Measurements from ENCODE around the gene PGPEP1. TPM values are rescaled to one million over a fixed set of nuclear protein-coding genes. Genes with fewer than 3 reads are reported as not detected.
A peak's percentile ranks its signal among the peaks of the same experiment; 100 is the strongest.

The PGPEP1 gene
- total and polyA plus RNA-seq, 10 of the 15 experiments (the other 5 are each of a cell fraction or from before 2014, with no cell fraction given) = 13.8 to 39.4 (median 17.0) TPM

DNA sequence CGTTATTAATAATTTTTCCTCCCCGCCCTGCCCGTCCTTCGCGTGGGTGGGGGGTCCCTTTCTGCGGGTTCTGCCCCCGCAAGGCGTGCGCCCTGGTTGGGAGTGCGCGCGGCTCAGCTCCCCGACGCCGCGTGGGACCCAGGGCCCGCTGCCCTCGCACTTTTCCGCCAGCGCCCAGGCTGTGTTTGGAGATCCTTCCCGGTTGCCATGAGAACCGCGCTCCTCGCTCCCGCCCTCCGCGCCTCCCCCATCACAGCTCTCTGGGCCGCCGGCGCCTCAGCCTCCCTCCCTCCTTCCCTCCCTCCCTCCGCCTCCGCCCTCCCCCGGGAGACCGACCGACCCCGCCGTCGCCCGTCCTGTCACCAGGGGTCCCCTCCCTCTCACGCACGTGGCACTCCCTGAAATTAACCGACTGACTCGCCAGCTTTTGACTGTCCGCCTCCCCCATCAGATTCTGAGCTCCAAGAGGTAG, 76.4 kb downstream of the PGPEP1 start (continued):
- no peak for TF ChIP-seq SRF (IDR thresholded peaks at IDR 0.05; ENCODE audit: low read depth in 2 of 2, low read length in 2 of 2)
- TF ChIP-seq NBN (IDR thresholded peaks at IDR 0.05) = no peak
- TF ChIP-seq HCFC1 (IDR thresholded peaks at IDR 0.05; ENCODE audit: low read length) = no peak
- TF ChIP-seq SREBF2 (IDR thresholded peaks at IDR 0.05; ENCODE audit: low read length) = no peak
- TF ChIP-seq, protein P1, sequence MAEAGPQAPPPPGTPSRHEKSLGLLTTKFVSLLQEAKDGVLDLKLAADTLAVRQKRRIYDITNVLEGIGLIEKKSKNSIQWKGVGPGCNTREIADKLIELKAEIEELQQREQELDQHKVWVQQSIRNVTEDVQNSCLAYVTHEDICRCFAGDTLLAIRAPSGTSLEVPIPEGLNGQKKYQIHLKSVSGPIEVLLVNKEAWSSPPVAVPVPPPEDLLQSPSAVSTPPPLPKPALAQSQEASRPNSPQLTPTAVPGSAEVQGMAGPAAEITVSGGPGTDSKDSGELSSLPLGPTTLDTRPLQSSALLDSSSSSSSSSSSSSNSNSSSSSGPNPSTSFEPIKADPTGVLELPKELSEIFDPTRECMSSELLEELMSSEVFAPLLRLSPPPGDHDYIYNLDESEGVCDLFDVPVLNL (IDR thresholded peaks at IDR 0.05; ENCODE audit: low read depth, low read length) = 0 out of 2 replicates have a peak, but pooled peaks have one; percentile 35
- no peak for TF ChIP-seq STAT3 (IDR thresholded peaks at IDR 0.05; ENCODE audit: low read depth, low read length)
- no peak for TF ChIP-seq NR2F1 (conservative IDR thresholded peaks at IDR 0.05)
- TF ChIP-seq SP1 (IDR thresholded peaks at IDR 0.05; ENCODE audit: low read depth, low read length) = no peak
- TF ChIP-seq ZZZ3 (IDR thresholded peaks at IDR 0.05; ENCODE audit: control insufficient read depth, insufficient read length, low read depth) = no peak
- no peak for TF ChIP-seq NR2C1 (IDR thresholded peaks at IDR 0.05)
- TF ChIP-seq, protein P2, sequence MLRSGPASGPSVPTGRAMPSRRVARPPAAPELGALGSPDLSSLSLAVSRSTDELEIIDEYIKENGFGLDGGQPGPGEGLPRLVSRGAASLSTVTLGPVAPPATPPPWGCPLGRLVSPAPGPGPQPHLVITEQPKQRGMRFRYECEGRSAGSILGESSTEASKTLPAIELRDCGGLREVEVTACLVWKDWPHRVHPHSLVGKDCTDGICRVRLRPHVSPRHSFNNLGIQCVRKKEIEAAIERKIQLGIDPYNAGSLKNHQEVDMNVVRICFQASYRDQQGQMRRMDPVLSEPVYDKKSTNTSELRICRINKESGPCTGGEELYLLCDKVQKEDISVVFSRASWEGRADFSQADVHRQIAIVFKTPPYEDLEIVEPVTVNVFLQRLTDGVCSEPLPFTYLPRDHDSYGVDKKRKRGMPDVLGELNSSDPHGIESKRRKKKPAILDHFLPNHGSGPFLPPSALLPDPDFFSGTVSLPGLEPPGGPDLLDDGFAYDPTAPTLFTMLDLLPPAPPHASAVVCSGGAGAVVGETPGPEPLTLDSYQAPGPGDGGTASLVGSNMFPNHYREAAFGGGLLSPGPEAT (IDR thresholded peaks at IDR 0.05; ENCODE audit: low read depth) = no peak; the same call in 1 of the 2 replicates
- TF ChIP-seq, protein P3, sequence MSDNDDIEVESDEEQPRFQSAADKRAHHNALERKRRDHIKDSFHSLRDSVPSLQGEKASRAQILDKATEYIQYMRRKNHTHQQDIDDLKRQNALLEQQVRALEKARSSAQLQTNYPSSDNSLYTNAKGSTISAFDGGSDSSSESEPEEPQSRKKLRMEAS (IDR thresholded peaks at IDR 0.05; ENCODE audit: low read depth, low read length) = peak; percentile 19; the same call in 1 of the 2 replicates
- TF ChIP-seq PAX5 (IDR thresholded peaks at IDR 0.05; ENCODE audit: borderline replicate concordance, low read depth, low read length) = no peak
- no peak for TF ChIP-seq FOXM1 (IDR thresholded peaks at IDR 0.05; ENCODE audit: low read depth, low read length)
- no peak for TF ChIP-seq BRCA1 (IDR thresholded peaks at IDR 0.05; ENCODE audit: low read depth, low read length)
- no peak for TF ChIP-seq JUND (IDR thresholded peaks at IDR 0.05; ENCODE audit: low read depth, low read length)
- no peak for TF ChIP-seq NR2C2 (IDR thresholded peaks at IDR 0.05; ENCODE audit: borderline replicate concordance, control insufficient read depth, insufficient read length, low read depth)
- TF ChIP-seq, protein P4, sequence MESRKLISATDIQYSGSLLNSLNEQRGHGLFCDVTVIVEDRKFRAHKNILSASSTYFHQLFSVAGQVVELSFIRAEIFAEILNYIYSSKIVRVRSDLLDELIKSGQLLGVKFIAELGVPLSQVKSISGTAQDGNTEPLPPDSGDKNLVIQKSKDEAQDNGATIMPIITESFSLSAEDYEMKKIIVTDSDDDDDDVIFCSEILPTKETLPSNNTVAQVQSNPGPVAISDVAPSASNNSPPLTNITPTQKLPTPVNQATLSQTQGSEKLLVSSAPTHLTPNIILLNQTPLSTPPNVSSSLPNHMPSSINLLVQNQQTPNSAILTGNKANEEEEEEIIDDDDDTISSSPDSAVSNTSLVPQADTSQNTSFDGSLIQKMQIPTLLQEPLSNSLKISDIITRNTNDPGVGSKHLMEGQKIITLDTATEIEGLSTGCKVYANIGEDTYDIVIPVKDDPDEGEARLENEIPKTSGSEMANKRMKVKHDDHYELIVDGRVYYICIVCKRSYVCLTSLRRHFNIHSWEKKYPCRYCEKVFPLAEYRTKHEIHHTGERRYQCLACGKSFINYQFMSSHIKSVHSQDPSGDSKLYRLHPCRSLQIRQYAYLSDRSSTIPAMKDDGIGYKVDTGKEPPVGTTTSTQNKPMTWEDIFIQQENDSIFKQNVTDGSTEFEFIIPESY (IDR thresholded peaks at IDR 0.05) = no peak
- TF ChIP-seq POLR2AphosphoS5 (IDR thresholded peaks at IDR 0.05; ENCODE audit: low read length) = no peak
- TF ChIP-seq LARP7 (IDR thresholded peaks at IDR 0.05) = no peak
- no peak for TF ChIP-seq IRF4 (IDR thresholded peaks at IDR 0.05; ENCODE audit: low read depth, low read length)
- no peak for TF ChIP-seq NFIC (IDR thresholded peaks at IDR 0.05; ENCODE audit: low read depth, low read length)
- no peak for TF ChIP-seq ZNF24 (IDR thresholded peaks at IDR 0.05)
- no peak for TF ChIP-seq CBFB (IDR thresholded peaks at IDR 0.05; ENCODE audit: low read depth)
- TF ChIP-seq IKZF2 (IDR thresholded peaks at IDR 0.05) = peak; percentile 10 to 52; a peak in 2 of 4 replicates
- no peak for TF ChIP-seq KAT2A (conservative IDR thresholded peaks at IDR 0.05; ENCODE audit: control insufficient read depth, low read depth, low read length)
- TF ChIP-seq, protein P5, sequence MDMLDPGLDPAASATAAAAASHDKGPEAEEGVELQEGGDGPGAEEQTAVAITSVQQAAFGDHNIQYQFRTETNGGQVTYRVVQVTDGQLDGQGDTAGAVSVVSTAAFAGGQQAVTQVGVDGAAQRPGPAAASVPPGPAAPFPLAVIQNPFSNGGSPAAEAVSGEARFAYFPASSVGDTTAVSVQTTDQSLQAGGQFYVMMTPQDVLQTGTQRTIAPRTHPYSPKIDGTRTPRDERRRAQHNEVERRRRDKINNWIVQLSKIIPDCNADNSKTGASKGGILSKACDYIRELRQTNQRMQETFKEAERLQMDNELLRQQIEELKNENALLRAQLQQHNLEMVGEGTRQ (IDR thresholded peaks at IDR 0.05; ENCODE audit: borderline replicate concordance, low read depth, low read length) = no peak
- TF ChIP-seq RBBP5 (conservative IDR thresholded peaks at IDR 0.05) = no peak
- no peak for TF ChIP-seq GABPA (IDR thresholded peaks at IDR 0.05; ENCODE audit: low read depth)
- TF ChIP-seq SMARCA5 (IDR thresholded peaks at IDR 0.05) = no peak
- 0 out of 2 replicates have a peak, but pooled peaks have one; percentile 20 for TF ChIP-seq DPF2 (IDR thresholded peaks at IDR 0.05)
